NK-92 (cell line): ENCODE results near the gene U2AF1L4.
A peak's percentile ranks its signal among the peaks of the same experiment; 100 is the strongest.
"Not testable (repeated sequence)": the region's sequence is repeated elsewhere in the genome, so short reads cannot be mapped to it uniquely, and the experiment has no call there.

Source experiments
- DNase-seq: peaks from one replicate; lab custom pipeline; 2025; ENCODE audit not compliant: unreplicated experiment; lab: John Stamatoyannopoulos, UW

The U2AF1L4 gene

GRCh38 chr19:35727956-35728706 is 17.1 kb downstream of the U2AF1L4 start:
- DNase-seq, result no peak

GRCh38 chr19:35727053-35727955 is 17.9 kb downstream of the U2AF1L4 start:
- DNase-seq, result no peak

- no peak for DNase-seq
Observed at GRCh38 chr19:35725216-35725861, 19.9 kb downstream of the U2AF1L4 start.

- no peak for DNase-seq
Observed at GRCh38 chr19:35724560-35724959, 20.7 kb downstream of the U2AF1L4 start.

DNA sequence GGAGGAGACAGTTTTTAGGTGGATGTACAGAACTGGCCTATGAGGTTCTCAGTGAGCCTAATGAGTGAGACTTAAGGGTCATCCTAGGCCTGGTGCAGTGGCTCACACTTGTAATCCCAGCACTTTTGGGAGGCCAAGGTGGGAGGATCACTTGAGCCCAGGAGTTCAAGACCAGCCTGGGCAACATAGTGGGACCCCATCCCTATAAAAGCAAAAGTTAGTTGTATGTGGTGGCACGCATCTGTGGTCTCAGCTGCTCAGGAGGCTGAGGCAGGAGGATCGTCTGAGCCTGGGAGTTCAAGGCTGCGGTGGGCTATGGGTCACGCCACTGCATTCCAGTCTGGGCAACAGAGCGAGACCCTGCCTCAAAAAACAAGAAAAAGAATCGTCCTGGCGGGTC is 21.1 kb downstream of the U2AF1L4 start:
- not testable (repeated sequence) for DNase-seq

GRCh38 chr19:35723671-35724070 is 21.5 kb downstream of the U2AF1L4 start:
- DNase-seq, result no peak

DNA sequence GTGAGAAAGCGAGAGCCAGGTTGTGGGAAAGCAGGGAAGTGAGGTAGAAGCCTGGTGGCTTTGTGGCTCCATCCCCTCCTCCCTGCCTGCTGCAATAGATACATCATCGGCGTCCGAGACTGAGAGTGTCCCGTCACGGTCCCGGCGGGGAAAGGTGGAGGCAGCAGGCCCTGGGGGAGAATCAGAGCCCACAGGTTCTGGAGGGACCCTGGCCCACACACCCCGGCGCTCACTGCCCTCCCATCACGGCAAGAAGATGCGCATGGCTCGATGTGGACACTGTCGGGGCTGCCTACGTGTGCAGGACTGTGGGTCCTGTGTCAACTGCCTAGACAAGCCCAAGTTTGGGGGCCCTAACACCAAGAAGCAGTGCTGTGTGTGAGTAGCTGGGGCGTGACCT is 22.3 kb downstream of the U2AF1L4 start:
- DNase-seq, result no peak

DNA sequence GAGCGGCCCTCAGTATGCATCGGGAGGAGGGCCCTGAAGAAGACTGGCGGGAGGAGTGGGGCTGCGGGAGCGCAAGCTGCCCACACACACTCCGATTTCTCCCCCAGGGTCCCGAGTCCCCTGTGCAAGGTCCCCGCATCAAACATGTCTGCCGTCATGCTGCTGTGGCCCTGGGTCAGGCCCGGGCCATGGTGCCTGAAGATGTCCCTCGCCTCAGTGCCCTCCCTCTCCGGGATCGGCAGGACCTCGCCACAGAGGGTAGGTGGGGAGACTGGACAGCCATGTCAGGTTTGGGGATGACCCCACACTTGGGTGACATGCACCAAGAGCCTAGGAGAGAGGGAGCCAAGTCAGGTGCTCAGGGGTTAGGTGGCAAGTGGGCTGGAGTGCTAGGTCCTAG is 22.8 kb downstream of the U2AF1L4 start:
- DNase-seq, result no peak

DNA sequence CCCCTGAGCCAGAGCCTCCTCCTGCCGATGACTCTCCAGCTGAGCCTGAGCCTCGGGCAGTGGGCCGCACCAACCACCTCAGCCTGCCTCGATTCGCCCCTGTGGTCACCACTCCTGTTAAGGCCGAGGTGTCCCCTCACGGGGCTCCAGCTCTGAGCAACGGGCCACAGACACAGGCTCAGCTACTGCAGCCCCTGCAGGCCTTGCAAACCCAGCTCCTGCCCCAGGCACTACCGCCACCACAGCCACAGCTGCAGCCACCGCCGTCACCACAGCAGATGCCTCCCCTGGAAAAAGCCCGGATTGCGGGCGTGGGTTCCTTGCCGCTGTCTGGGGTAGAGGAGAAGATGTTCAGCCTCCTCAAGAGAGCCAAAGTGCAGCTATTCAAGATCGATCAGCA is 23.8 kb downstream of the U2AF1L4 start:
- DNase-seq, result no peak

GRCh38 chr19:35720648-35721047 is 24.6 kb downstream of the U2AF1L4 start:
- no peak for DNase-seq

- DNase-seq, result no peak
Observed at GRCh38 chr19:35720163-35720524, 25.1 kb downstream of the U2AF1L4 start.

DNA sequence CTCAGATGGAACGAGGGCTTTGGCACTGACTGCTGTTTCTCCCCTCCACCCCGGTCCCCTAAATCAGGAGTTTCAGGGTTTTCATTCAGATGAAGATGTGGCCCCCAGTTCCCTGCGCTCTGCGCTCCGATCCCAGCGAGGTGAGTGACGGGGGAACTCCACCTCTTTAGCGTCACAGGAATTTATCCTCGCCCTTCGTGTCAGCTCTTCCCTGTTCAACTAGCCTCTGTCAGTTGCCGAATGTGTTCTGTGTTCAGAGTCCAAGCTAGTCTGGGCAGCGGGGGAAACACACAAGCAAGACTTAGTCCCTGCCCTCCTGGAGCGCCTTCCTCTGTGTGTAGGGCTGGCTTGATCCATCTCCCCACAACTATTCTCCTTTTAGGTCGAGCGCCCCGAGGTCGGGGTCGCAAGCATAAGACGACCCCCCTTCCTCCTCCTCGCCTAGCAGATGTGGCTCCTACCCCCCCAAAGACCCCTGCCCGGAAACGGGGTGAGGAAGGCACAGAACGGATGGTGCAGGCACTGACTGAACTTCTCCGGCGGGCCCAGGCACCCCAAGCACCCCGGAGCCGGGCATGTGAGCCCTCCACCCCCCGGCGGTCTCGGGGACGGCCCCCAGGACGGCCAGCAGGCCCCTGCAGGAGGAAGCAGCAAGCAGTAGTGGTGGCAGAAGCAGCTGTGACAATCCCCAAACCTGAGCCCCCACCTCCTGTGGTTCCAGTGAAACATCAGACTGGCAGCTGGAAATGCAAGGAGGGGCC is 25.6 kb downstream of the U2AF1L4 start:
- DNase-seq, result no peak

GRCh38 chr19:35718345-35719041 is 26.7 kb downstream of the U2AF1L4 start:
- DNase-seq, result no peak

DNA sequence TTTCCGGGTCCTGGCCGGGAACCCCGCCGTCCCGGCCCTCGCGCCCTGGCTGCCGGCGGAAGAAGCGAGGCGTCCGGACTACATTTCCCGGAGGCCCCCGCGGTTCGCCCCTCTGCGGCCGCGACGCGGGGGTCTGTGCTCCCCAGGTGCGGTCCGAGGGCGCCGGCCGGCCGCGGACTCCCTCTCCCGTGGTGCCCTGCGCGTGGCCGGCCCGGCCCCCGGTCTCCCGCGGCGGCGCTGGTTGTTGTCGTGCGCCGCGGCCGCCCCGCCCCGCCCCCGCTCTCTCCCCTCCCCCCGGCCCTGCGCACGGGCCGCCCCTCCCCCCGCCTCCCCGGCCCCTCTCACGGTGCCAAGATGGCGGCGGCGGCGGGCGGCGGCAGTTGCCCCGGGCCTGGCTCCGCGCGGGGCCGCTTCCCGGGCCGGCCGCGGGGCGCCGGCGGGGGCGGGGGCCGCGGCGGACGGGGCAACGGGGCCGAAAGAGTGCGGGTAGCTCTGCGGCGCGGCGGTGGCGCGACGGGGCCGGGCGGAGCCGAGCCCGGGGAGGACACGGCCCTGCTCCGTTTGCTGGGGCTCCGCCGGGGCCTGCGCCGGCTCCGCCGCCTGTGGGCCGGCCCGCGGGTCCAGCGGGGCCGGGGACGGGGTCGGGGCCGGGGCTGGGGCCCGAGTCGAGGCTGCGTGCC is 27.4 kb downstream of the U2AF1L4 start, which contains the start of gene KMT2B:
TSS of gene KMT2B (plus strand) at position 339 of the 680 bp plus-strand sequence. CDS start at position 355, 16 bp downstream.
- DNase-seq, result no peak

DNA sequence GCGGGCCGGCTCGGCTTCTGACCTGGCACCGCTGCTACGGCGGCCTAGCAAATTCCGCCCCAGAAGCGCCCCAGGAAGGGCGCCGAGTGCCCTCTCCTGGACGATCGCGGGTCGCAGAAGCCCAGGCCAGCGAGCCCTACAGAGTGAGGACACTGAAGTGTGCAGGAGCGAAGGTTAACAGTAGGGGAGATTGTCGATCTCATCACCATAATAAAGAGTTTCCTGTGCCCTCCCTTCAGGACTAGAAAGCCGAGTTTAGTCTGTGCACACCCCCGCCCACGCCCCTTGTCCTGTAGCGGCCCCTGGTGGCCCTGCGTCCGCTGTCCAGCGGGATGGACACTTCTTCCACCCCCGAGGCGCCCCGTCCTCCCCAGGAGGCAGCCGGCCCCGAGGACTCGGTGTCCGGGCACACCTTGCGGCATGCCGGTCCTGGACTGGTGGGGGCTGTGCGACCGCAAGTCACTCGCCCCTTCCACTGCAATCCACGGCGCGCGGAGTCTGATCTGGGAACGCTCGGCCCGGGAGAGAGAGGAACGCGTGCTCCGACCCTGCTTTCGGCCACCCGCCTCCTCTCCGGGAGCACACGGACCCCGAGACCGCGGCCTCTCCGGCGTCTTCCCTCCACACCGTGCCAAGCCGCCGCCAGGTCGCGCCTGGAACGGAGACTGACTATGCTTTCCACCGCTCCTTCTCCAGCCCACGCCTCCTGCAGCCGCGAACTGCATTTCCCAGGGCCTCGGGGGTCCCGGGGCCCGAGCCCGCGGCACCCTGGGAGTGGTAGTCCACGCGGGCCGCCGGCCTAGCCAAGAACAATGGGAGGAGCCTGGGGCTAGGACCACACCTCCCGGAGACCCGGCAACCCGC is 28.2 kb downstream of the U2AF1L4 start:
- peak; percentile 75 for DNase-seq

DNA sequence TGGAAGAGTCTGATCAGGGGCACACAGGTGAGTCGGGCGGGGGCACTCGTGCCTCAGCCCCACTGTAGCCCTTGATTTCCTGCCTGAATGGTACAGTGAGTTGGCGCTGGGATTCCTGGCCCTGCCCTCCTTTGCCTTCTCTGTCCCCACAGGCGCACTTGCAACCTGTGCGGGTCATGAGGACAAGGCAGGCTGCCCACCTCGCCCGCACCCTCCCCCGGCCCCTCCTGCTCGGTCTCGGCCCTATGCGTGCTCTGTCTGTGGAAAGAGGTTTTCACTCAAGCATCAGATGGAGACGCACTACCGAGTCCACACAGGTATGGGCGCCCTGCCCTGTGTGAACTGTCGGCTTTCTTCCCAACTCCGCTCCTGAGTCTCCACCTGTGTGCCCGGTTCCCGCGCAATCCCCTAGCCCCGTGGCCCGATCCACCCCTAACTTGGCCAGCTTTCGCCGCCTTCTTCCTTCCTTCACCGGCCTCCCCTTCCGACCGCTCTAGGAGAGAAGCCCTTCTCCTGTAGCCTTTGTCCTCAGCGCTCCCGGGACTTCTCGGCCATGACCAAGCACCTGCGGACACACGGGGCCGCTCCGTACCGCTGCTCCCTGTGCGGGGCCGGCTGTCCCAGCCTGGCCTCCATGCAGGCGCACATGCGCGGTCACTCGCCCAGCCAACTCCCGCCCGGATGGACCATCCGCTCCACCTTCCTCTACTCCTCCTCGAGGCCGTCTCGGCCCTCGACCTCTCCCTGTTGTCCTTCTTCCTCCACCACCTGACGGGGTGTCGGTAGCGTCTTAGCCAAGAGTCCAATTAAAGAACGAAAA is 29.0 kb downstream of the U2AF1L4 start:
- DNase-seq, result no peak

DNA sequence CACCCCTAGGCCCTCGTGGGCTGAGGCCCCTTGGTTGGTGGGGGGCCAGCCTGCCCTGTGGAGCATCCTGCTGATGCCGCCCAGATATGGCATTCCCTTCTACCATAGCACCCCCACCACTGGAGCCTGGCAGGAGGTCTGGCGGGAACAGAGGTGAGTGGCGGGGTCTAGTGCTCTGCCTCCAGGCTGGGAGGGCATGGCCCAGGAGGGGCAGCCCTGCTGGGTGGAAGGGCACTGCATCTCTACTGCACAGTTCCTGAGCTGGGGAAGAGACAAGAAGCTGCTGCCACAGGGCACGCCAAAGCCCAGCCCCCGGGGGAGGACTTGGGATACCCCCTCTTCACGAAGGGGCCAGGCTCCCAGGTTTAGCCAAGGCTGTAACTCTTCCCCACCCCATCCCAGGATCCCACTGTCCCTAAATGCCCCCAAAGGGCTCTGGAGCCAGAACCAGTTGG is 29.8 kb downstream of the U2AF1L4 start:
- no peak for DNase-seq
